ENCODE data around the gene PHF19. TPM values are rescaled to one million over a fixed set of nuclear protein-coding genes. Genes with fewer than 3 reads are reported as not detected.
A peak's percentile ranks its signal among the peaks of the same experiment; 100 is the strongest.

Gene PHF19
- total and polyA plus RNA-seq, 10 of the 15 experiments (the other 5 are each of a cell fraction or from before 2014, with no cell fraction given) = 26.0 to 133 (median 87.7) TPM

DNA sequence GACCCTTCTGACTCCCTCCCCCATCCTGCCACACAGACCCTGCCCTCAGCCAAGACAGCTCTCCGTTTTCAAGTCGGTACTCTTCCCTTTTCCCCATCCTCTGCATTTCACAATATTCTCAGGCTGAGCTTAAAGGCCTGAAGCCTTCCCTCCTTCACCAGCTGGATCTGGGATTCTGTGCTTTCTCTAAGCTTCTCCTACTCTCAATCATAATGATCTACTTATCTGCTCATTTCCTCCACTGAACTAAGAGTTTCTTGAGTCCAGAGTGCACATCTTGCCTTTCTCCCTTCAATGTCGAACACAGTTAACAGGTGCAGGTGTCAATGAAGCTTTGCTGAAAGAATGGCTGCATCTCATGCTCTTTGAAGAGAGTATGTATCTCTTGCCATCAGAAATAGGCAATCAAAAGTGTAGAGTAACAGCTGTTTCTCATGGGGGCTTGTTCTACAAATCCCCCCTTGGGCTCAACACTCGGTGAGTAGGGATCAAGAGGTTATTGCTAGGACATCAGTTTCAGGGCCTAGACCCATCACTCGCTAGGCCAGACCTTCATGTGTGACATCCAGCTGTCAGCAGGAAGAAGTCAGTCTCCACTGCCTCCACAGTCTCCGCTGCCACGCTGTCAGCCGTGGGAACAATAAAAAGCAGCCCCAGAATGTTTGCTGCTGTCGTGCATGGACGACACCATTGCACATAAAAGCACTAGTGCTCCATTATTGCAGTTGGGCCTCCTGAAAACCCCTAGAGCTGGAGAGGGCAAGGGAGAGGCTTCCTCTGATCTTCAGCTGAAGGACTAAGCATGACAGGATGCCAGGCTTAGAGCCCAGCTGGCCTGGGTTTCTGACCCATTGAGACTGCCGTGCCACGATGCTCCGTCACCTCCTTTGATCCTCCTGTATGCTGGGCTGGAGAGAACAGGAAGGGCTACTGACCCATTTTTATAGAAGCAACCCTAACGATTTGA is 25.9 kb upstream of the PHF19 start (continued):
- TF ChIP-seq BMI1 (IDR thresholded peaks at IDR 0.05; ENCODE audit: borderline replicate concordance) = no peak
- no peak for TF ChIP-seq MYB (IDR thresholded peaks at IDR 0.05; ENCODE audit: borderline replicate concordance, low read depth, low read length)
- peak; percentile 88; the same call in 1 of the 2 replicates for TF ChIP-seq PML (IDR thresholded peaks at IDR 0.05; ENCODE audit: low read length)
- TF ChIP-seq, protein P1, sequence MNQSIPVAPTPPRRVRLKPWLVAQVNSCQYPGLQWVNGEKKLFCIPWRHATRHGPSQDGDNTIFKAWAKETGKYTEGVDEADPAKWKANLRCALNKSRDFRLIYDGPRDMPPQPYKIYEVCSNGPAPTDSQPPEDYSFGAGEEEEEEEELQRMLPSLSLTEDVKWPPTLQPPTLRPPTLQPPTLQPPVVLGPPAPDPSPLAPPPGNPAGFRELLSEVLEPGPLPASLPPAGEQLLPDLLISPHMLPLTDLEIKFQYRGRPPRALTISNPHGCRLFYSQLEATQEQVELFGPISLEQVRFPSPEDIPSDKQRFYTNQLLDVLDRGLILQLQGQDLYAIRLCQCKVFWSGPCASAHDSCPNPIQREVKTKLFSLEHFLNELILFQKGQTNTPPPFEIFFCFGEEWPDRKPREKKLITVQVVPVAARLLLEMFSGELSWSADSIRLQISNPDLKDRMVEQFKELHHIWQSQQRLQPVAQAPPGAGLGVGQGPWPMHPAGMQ (IDR thresholded peaks at IDR 0.05; ENCODE audit: borderline replicate concordance) = no peak
- peak; percentile 32 for TF ChIP-seq CREB1 (IDR thresholded peaks at IDR 0.05; ENCODE audit: low read depth)
- TF ChIP-seq RUNX3 (IDR thresholded peaks at IDR 0.05; ENCODE audit: low read length) = no peak
- TF ChIP-seq NR2C1 (IDR thresholded peaks at IDR 0.05) = no peak
- no peak for TF ChIP-seq USF1 (IDR thresholded peaks at IDR 0.05; ENCODE audit: borderline replicate concordance, extremely low read length, insufficient read depth, low read depth, low read length)

Data from GM12878 (cell line).